Activated T-helper 1 cell treated with anti-CD3 and anti-CD28 coated beads, Interleukin-12 subunit alpha, Interleukin-12 subunit beta, Interleukin-2, Interleukin-4 antibody, amounts not matched to agents 30 ng/mL and 10 ng/mL and 1 ng/mL, durations not matched to agents 14 hours and 24 hours and 36 hours (primary cell): ENCODE data around the gene CNRIP1. TPM values are rescaled to one million over a fixed set of nuclear protein-coding genes. Genes with fewer than 3 reads are reported as not detected.
A peak's percentile ranks its signal among the peaks of the same experiment; 100 is the strongest.

ENCODE experiments used
- DNase-seq: peaks from one replicate; pipeline ENCODE4 v3.0.0; 2021; ENCODE audit warnings: low spot score
- H3K27ac Mint-ChIP-seq: one replicate; pipeline ENCODE4 v1.8.0; 2021; ENCODE audit warnings: mild to moderate bottlenecking, mixed read lengths
- H3K27me3 Mint-ChIP-seq: one replicate; pipeline ENCODE4 v1.8.0; 2022; ENCODE audit warnings: mild to moderate bottlenecking, moderate library complexity, mixed read lengths; ENCODE audit not compliant: insufficient read depth
- H3K36me3 Mint-ChIP-seq: one replicate; pipeline ENCODE4 v1.8.0; 2021; ENCODE audit warnings: low read depth, mixed read lengths
- H3K4me1 Mint-ChIP-seq: one replicate; pipeline ENCODE4 v1.8.0; 2021; ENCODE audit warnings: low read depth, mixed read lengths
- H3K4me3 Mint-ChIP-seq: one replicate; pipeline ENCODE4 v1.8.0; 2021; ENCODE audit warnings: mild to moderate bottlenecking, moderate library complexity, mixed read lengths
- H3K9me3 Mint-ChIP-seq: one replicate; pipeline ENCODE4 v1.8.0; 2021; ENCODE audit warnings: mixed read lengths
- intact Hi-C: fragments of 100-400 bp; cut with micrococcal nuclease; formaldehyde crosslinking; loops from one replicate; pipeline ENCODE4 v1.15.1; 2024
- total RNA-seq: library from RNA; stranded (reverse); gene quantifications from 2 replicates; pipeline ENCODE4 v1.2.3, GENCODE V29; 2022

CNRIP1 gene
- total RNA-seq, 1 donor from 2014 or later, result not detected

DNA sequence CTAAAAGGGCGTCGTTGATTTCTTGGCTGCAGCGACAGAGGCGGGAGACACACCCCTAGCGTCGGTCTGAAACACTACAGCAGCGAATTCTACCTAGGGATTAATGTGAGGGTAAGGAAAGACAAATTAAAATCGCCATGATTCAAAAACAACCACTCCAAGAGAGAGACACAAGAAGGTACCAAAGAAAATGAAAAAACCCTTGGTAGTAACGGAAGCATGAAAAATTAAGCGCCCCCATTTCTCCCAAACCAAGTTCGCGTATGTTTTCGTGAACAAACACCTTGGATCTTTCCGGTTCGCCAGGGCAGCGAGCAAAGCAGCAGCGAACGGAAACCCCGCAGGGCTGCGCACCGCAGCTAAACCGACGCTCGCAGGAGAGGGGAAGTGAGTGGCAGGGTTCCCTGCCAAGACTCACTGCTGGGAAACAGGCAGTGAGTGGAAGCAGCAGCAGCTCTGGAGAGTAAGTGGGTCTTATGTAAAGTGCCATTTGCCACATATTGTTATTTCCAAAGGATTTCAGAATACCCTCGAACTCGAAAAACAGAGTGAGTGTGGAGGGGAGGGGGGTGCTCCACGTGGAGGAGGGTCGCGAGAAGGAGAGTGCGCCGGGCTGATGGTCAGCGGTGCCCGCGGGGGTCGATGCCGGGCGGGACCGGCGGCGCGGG, 68.4 kb downstream of the CNRIP1 start:
- intact Hi-C loops, result loop anchor here (1.0 to 10.0 kb wide), 12 partner anchors 27 to 513 kb away; partner anchors contain the start of genes C1D and PNO1
- Mint-ChIP-seq H3K36me3 (peaks cover 18% of the 10 kb centered on the region), H3K9me3 (no peaks in the 10 kb centered on the region), H3K4me1 (peaks cover 50% of the 10 kb centered on the region), H3K27ac (peak overlapping the region; percentile 97), H3K4me3 (peak overlapping the region; percentile 92), H3K27me3 (peaks cover 6% of the 10 kb centered on the region)
- DNase-seq, result peak; percentile 75

- Mint-ChIP-seq H3K36me3 (peaks cover 18% of the 10 kb centered on the region), H3K4me1 (peaks cover 45% of the 10 kb centered on the region), H3K27me3 (peaks cover 6% of the 10 kb centered on the region), H3K4me3 (peak overlapping the region; percentile 92), H3K9me3 (no peaks in the 10 kb centered on the region), H3K27ac (peak overlapping the region; percentile 97)
- intact Hi-C loops, result loop anchor here (1.0 to 10.0 kb wide), 13 partner anchors 11 to 514 kb away; partner anchors contain the start of genes C1D and PNO1
- no peak for DNase-seq
These were observed 69.0 kb downstream of the CNRIP1 start for GRCh38 chr2:68250652-68251186.

DNA sequence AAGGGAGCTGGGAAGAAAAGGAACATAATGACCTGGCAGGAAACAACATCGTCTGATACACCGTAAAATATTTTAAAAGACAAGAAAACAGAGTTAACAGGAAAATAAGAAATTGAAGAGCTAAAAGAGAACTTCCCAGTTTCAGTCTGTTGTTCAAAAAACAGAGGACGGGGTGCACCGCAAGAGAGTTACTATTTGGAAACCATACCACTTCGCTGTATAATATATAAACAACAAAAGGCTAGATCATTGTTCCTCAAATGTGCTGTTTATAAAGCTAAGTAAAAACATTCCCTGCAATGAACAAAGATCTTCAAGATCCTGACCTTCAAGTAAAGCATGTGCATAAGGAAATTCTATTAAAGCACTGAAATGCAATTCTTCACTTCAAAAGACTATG, 69.6 kb downstream of the CNRIP1 start:
- Mint-ChIP-seq H3K27me3 (peaks cover 6% of the 10 kb centered on the region), H3K4me3 (peak overlapping the region; percentile 92), H3K27ac (peak overlapping the region; percentile 97)

DNA sequence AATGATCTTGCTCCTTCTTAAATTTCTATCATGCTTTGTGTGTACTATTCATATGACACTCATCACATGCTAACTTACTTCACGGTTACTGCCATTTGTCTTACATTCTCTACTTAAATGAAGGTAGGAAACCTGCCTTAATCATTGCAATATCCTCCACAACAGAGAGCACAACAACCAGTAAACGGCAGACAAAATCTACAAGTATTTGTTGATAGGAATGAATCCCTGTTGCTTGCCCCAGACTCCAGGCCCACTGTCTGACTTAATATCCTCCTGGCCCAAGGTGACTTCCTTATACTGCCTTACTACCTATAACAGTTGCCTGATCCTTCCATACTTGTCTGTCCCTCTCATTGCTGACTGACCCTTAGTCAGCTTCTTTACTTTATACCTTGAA, 70.9 kb downstream of the CNRIP1 start:
- Mint-ChIP-seq H3K27ac (no peak overlapping the region), H3K4me3 (no peak overlapping the region)
- intact Hi-C loops, result no loop called here

More for the DNA sequence above, 69.6 kb downstream of the CNRIP1 start:
- intact Hi-C loops, result loop anchor here (1.0 to 10.0 kb wide), 5 partner anchors 11 to 515 kb away; no protein-coding TSS in a partner anchor
- DNase-seq, result no peak
- H3K9me3 Mint-ChIP-seq, result no peaks in the 10 kb centered on the region
- peaks cover 18% of the 10 kb centered on the region for H3K36me3 Mint-ChIP-seq
- H3K4me1 Mint-ChIP-seq, result peaks cover 40% of the 10 kb centered on the region

GRCh38 chr2:68248361-68248760, 71.4 kb downstream of the CNRIP1 start:
- Mint-ChIP-seq H3K27me3 (peaks cover 2% of the 10 kb centered on the region), H3K4me1 (peaks cover 22% of the 10 kb centered on the region), H3K27ac (no peak overlapping the region), H3K36me3 (peaks cover 12% of the 10 kb centered on the region), H3K9me3 (no peaks in the 10 kb centered on the region), H3K4me3 (no peak overlapping the region)
- no peak for DNase-seq
- intact Hi-C loops, result no loop called here

More for the DNA sequence above, 70.9 kb downstream of the CNRIP1 start:
- Mint-ChIP-seq H3K4me1 (peaks cover 26% of the 10 kb centered on the region), H3K9me3 (no peaks in the 10 kb centered on the region), H3K36me3 (peaks cover 12% of the 10 kb centered on the region), H3K27me3 (peaks cover 2% of the 10 kb centered on the region)
- DNase-seq, result no peak

DNA sequence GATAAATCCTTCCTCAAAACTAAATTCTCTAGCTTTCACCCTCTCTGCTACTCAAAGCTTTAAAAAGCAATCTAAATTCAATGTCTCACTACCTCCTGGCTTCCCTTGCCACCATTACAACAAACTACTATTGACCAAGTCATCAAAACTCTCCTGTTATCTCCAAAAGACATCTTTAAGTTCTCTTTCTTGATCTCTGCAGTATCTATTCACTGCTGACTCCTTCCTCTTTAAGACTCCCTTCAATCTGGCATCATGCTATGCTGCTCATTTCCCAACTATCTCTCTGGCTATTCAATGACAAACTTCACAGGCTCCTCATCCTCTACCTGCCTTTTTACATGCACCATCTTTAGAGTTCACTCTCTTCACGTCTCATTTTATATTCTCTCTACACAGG, 73.4 kb downstream of the CNRIP1 start:
- no peak for DNase-seq
- Mint-ChIP-seq H3K27ac (no peak overlapping the region), H3K4me3 (no peak overlapping the region), H3K36me3 (peaks cover 12% of the 10 kb centered on the region), H3K9me3 (no peaks in the 10 kb centered on the region), H3K27me3 (peaks cover 2% of the 10 kb centered on the region), H3K4me1 (peaks cover 17% of the 10 kb centered on the region)
- intact Hi-C loops, result no loop called here

DNA sequence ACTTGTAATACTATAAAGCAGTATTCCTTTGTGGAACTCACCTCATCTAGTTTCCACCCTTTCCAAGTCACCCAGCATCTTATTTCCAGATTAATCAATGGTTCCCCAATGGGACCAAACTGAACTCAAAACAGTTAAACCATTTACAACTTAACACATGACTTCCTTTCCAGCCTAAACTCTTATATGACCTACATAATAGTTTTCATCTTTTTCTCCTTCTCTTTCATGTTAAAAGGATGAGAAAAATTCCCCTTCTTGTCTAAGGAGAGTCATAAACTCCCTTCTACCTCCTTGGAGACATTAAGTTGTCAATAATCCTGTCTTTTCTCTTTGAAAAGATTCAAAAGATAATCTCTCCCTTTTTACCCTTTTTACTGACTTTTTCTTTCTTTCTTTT, 74.1 kb downstream of the CNRIP1 start:
- Mint-ChIP-seq H3K27me3 (no peaks in the 10 kb centered on the region), H3K4me1 (peaks cover 11% of the 10 kb centered on the region), H3K36me3 (peaks cover 7% of the 10 kb centered on the region), H3K9me3 (no peaks in the 10 kb centered on the region), H3K4me3 (no peak overlapping the region), H3K27ac (no peak overlapping the region)
- intact Hi-C loops, result no loop called here
- DNase-seq, result no peak

GRCh38 chr2:68245066-68245465, 74.7 kb downstream of the CNRIP1 start:
- Mint-ChIP-seq H3K4me1 (peaks cover 11% of the 10 kb centered on the region), H3K4me3 (no peak overlapping the region), H3K27ac (no peak overlapping the region), H3K9me3 (no peaks in the 10 kb centered on the region), H3K27me3 (no peaks in the 10 kb centered on the region), H3K36me3 (peaks cover 4% of the 10 kb centered on the region)
- no peak for DNase-seq
- intact Hi-C loops, result no loop called here

- H3K4me1 Mint-ChIP-seq, result peaks cover 10% of the 10 kb centered on the region
- DNase-seq, result no peak
- H3K9me3 Mint-ChIP-seq, result no peaks in the 10 kb centered on the region
- H3K4me3 Mint-ChIP-seq, result no peak overlapping the region
- H3K36me3 Mint-ChIP-seq, result peaks cover 2% of the 10 kb centered on the region
- H3K27me3 Mint-ChIP-seq, result no peaks in the 10 kb centered on the region
- no peak overlapping the region for H3K27ac Mint-ChIP-seq
- intact Hi-C loops, result no loop called here
These were observed 75.3 kb downstream of the CNRIP1 start for GRCh38 chr2:68244456-68244855.

Other genes with a start within 250 kb of the CNRIP1 start
- 31.3 and 33.4 TPM in 2 replicates for gene PNO1, start 162.1 kb downstream of the CNRIP1 start, total RNA-seq
- gene PPP3R1, start 67.4 kb downstream of the CNRIP1 start, total RNA-seq, result 84.2 and 85.9 TPM in 2 replicates
- 3.2 TPM in 2 replicates for gene PLEK, start 45.3 kb upstream of the CNRIP1 start, total RNA-seq
- 1.3 and 1.4 TPM in 2 replicates for gene FBXO48, start 147.3 kb upstream of the CNRIP1 start, total RNA-seq
- gene APLF, start 147.6 kb upstream of the CNRIP1 start, total RNA-seq, result 2.3 and 3.0 TPM in 2 replicates